Upper lobe of left lung (tissue), 4 donors: ENCODE data around the gene MRPL43.

Experiments used
- EP300 ChIP-seq, 4 donors: sonication (generic); formaldehyde crosslinking; IDR thresholded peaks; one replicate each; pipeline ENCODE4 v1.5.1; 2017; ENCODE audit warnings: antibody characterized with exemption in 4 of 4, control low read depth in 2 of 4
- POLR2A ChIP-seq, 4 donors: fragments of 450-650 bp; IDR thresholded peaks; one replicate each; pipeline ENCODE4 v1.5.1; 2016 to 2017; ENCODE audit warnings: antibody characterized with exemption in 4 of 4, mild to moderate bottlenecking in 2 of 4
- POLR2AphosphoS5 ChIP-seq, 2 donors: sonication (generic); formaldehyde crosslinking; IDR thresholded peaks; one replicate each; pipeline ENCODE4 v1.5.1; 2017; ENCODE audit warnings: antibody characterized with exemption in 2 of 2
- TF ChIP-seq, protein P1 (sequence below), 6 experiments: fragments of 450-650 bp in 4 of 6; fragments of 200-600 bp in 2 of 6; sonication (generic) in 2 of 6; IDR thresholded peaks; one replicate each; pipeline ENCODE4 v1.5.1; 2016 to 2019; ENCODE audit warnings: antibody characterized with exemption in 6 of 6

DNA sequence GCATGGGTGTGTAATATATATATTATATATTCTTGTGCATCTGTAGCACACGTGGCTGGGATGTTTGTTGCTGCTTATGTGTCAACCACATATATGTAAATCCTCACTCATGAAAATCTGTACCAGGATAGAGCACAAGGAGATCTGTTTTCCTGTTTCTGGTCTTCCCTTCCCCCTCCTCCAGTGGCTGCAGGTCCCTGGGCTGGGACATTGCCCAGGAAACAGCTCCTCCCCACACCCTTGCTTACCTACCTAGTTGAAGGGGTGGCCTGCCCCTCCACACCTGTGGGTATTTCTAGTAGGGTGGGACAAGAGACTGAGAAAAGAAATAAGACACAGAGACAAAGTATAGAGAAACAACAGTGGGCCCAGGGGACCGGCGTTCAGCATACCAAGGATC, 46.0 kb upstream of the MRPL43 start:
- TF ChIP-seq POLR2AphosphoS5 (IDR thresholded peaks at IDR 0.05) (no peak), POLR2A (IDR thresholded peaks at IDR 0.05) (no peak), EP300 (IDR thresholded peaks at IDR 0.05) (no peak)
- TF ChIP-seq, protein P1, sequence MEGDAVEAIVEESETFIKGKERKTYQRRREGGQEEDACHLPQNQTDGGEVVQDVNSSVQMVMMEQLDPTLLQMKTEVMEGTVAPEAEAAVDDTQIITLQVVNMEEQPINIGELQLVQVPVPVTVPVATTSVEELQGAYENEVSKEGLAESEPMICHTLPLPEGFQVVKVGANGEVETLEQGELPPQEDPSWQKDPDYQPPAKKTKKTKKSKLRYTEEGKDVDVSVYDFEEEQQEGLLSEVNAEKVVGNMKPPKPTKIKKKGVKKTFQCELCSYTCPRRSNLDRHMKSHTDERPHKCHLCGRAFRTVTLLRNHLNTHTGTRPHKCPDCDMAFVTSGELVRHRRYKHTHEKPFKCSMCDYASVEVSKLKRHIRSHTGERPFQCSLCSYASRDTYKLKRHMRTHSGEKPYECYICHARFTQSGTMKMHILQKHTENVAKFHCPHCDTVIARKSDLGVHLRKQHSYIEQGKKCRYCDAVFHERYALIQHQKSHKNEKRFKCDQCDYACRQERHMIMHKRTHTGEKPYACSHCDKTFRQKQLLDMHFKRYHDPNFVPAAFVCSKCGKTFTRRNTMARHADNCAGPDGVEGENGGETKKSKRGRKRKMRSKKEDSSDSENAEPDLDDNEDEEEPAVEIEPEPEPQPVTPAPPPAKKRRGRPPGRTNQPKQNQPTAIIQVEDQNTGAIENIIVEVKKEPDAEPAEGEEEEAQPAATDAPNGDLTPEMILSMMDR (IDR thresholded peaks at IDR 0.05), result no peak
